Loucy (cell line): ENCODE measurements around the gene RSF1.

Experiments
- H2AFZ ChIP-seq: fragments of 200-600 bp; sonication (generic); 2 replicates; pipeline ENCODE4 v1.6.0; 2016; ENCODE audit warnings: antibody characterized with exemption, mild to moderate bottlenecking, low read length, moderate library complexity
- H3F3A ChIP-seq: fragments of 200-600 bp; 2 replicates; pipeline ENCODE4 v1.6.0; 2016; ENCODE audit warnings: antibody characterized with exemption, low read depth, mild to moderate bottlenecking
- H3K27me3 ChIP-seq: fragments of 200-600 bp; sonication (generic); 2 replicates; pipeline ENCODE4 v1.6.1; 2014; ENCODE audit warnings: low read length, mild to moderate bottlenecking; ENCODE audit not compliant: insufficient read depth, poor library complexity, severe bottlenecking
- H3K36me3 ChIP-seq: fragments of 200-600 bp; sonication (generic); 2 replicates; pipeline ENCODE4 v1.6.1; 2016; ENCODE audit warnings: low read length; ENCODE audit not compliant: insufficient read depth
- H3K4me1 ChIP-seq: fragments of 200-600 bp; sonication (generic); 2 replicates; pipeline ENCODE4 v1.5.1; 2014; ENCODE audit warnings: low read length, mild to moderate bottlenecking; ENCODE audit not compliant: insufficient read depth, poor library complexity, severe bottlenecking
- H3K4me2 ChIP-seq: fragments of 200-600 bp; sonication (generic); 2 replicates; pipeline ENCODE4 v1.6.0; 2014; ENCODE audit warnings: antibody characterized with exemption, low read length, low read depth, mild to moderate bottlenecking; ENCODE audit not compliant: poor library complexity, severe bottlenecking
- H3K4me3 ChIP-seq: fragments of 200-600 bp; sonication (generic); 2 replicates; pipeline ENCODE4 v1.5.1; 2014; ENCODE audit warnings: low read length, mild to moderate bottlenecking, mixed read lengths; ENCODE audit not compliant: poor library complexity, severe bottlenecking
- H3K79me2 ChIP-seq: fragments of 200-600 bp; sonication (generic); 2 replicates; pipeline ENCODE4 v1.6.1; 2014; ENCODE audit warnings: low read length; ENCODE audit not compliant: insufficient read depth
- H3K9ac ChIP-seq: fragments of 200-600 bp; sonication (generic); 2 replicates; pipeline ENCODE4 v1.6.0; 2014; ENCODE audit warnings: mild to moderate bottlenecking, low read depth, low read length, moderate library complexity; ENCODE audit not compliant: poor library complexity, severe bottlenecking
- H3K9me2 ChIP-seq: fragments of 200-600 bp; sonication (generic); replicated peaks from 2 replicates; pipeline ENCODE4 v1.6.1; 2016; ENCODE audit warnings: low read depth, low read length, mixed read lengths
- H3K9me3 ChIP-seq: fragments of 200-600 bp; sonication (generic); 2 replicates; pipeline ENCODE4 v1.6.1; 2014; ENCODE audit warnings: mild to moderate bottlenecking, antibody characterized with exemption, low read length, low read depth; ENCODE audit not compliant: insufficient read depth
- H4K20me1 ChIP-seq: fragments of 200-600 bp; sonication (generic); 2 replicates; pipeline ENCODE4 v1.6.0; 2014; ENCODE audit warnings: antibody characterized with exemption, low read length, mild to moderate bottlenecking; ENCODE audit not compliant: insufficient read depth, poor library complexity, severe bottlenecking
- CTCF ChIP-seq: fragments of 200-600 bp; sonication (generic); conservative IDR thresholded peaks from 2 replicates; pipeline ENCODE4 v1.5.1; 2014; ENCODE audit warnings: mild to moderate bottlenecking, antibody characterized with exemption, low read length
- EZH2phosphoT487 ChIP-seq: fragments of 200-600 bp; IDR thresholded peaks from 2 replicates; pipeline ENCODE4 v1.6.1; 2018; ENCODE audit warnings: antibody characterized with exemption, mild to moderate bottlenecking, moderate library complexity, borderline replicate concordance

Gene RSF1

GRCh38 chr11:77748266-77748665 is 72.3 kb downstream of the RSF1 start:
- no peaks in the 10 kb centered on the region for H3K27me3 ChIP-seq
- no peaks in the 10 kb centered on the region for H3K9me3 ChIP-seq
- no peak for TF ChIP-seq EZH2phosphoT487
- H4K20me1 ChIP-seq = peaks cover 53% of the 10 kb centered on the region
- H3K36me3 ChIP-seq = peaks cover 9% of the 10 kb centered on the region; the same call in 1 of the 2 replicates
- no peak overlapping the region for H3K4me2 ChIP-seq
- H3F3A ChIP-seq = no peaks in the 10 kb centered on the region
- H3K4me1 ChIP-seq = peaks cover 8% of the 10 kb centered on the region
- H2AFZ ChIP-seq = no peak overlapping the region
- no peak overlapping the region for H3K4me3 ChIP-seq
- H3K9me2 ChIP-seq = no peaks in the 10 kb centered on the region
- H3K9ac ChIP-seq = no peak overlapping the region
- H3K79me2 ChIP-seq = peaks cover 55% of the 10 kb centered on the region

GRCh38 chr11:77747381-77747969 is 73.0 kb downstream of the RSF1 start:
- no peak overlapping the region for H3K4me2 ChIP-seq
- H3K4me3 ChIP-seq = no peak overlapping the region
- H3K4me1 ChIP-seq = peaks cover 8% of the 10 kb centered on the region
- H3F3A ChIP-seq = no peaks in the 10 kb centered on the region
- no peaks in the 10 kb centered on the region for H3K9me3 ChIP-seq
- no peak overlapping the region for H3K9ac ChIP-seq
- H2AFZ ChIP-seq = no peak overlapping the region
- peaks cover 11% of the 10 kb centered on the region; the same call in 1 of the 2 replicates for H3K36me3 ChIP-seq
- H3K79me2 ChIP-seq = peaks cover 49% of the 10 kb centered on the region
- H3K27me3 ChIP-seq = no peaks in the 10 kb centered on the region
- peaks cover 52% of the 10 kb centered on the region for H4K20me1 ChIP-seq
- TF ChIP-seq CTCF = no peak
- no peak for TF ChIP-seq EZH2phosphoT487
- no peaks in the 10 kb centered on the region for H3K9me2 ChIP-seq

GRCh38 chr11:77736473-77736872 is 84.0 kb downstream of the RSF1 start:
- no peak for TF ChIP-seq CTCF
- no peak for TF ChIP-seq EZH2phosphoT487
- no peak overlapping the region for H3K4me2 ChIP-seq
- no peaks in the 10 kb centered on the region for H3K4me1 ChIP-seq
- no peaks in the 10 kb centered on the region for H3K79me2 ChIP-seq
- peaks cover 1% of the 10 kb centered on the region; the same call in 1 of the 2 replicates for H3K9me3 ChIP-seq
- no peaks in the 10 kb centered on the region for H3K9me2 ChIP-seq
- no peak overlapping the region for H2AFZ ChIP-seq
- H3K36me3 ChIP-seq = peaks cover 76% of the 10 kb centered on the region
- no peak overlapping the region for H3K4me3 ChIP-seq
- H4K20me1 ChIP-seq = no peaks in the 10 kb centered on the region
- H3K27me3 ChIP-seq = no peaks in the 10 kb centered on the region
- no peak overlapping the region for H3K9ac ChIP-seq
- H3F3A ChIP-seq = no peaks in the 10 kb centered on the region

GRCh38 chr11:77734890-77735289 is 85.6 kb downstream of the RSF1 start:
- H3F3A ChIP-seq = no peaks in the 10 kb centered on the region
- no peaks in the 10 kb centered on the region for H3K27me3 ChIP-seq
- H3K9me2 ChIP-seq = no peaks in the 10 kb centered on the region
- H3K4me2 ChIP-seq = no peak overlapping the region
- no peak overlapping the region for H2AFZ ChIP-seq
- H3K36me3 ChIP-seq = peaks cover 75% of the 10 kb centered on the region
- no peaks in the 10 kb centered on the region for H3K79me2 ChIP-seq
- no peaks in the 10 kb centered on the region for H3K4me1 ChIP-seq
- H3K4me3 ChIP-seq = no peak overlapping the region
- peaks cover 10% of the 10 kb centered on the region; the same call in 1 of the 2 replicates for H3K9me3 ChIP-seq
- no peaks in the 10 kb centered on the region for H4K20me1 ChIP-seq
- no peak for TF ChIP-seq EZH2phosphoT487
- H3K9ac ChIP-seq = no peak overlapping the region
